ENCODE results near the gene STEAP3.
"Not testable (repeated sequence)": the region's sequence is repeated elsewhere in the genome, so short reads cannot be mapped to it uniquely, and the experiment has no call there.

The STEAP3 gene

DNA sequence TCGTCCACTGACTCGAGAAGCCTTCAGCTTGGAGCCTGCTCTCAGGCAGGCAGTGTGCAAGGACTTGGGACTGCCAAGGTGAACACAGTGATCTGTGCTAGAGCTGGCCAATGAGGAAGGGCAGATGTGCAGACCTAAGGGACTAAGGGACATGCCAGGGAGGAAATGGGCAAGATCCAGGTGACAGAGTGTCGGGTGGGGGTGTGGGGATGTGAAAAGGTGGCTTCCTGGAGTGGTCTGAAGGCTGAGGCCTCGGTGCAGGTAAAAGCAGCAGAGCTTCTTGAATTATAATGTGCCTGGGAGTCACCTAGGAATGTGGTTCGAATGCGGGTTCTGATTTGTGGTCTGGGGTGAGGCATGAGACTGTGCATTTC lies 42.0 kb downstream of the STEAP3 start:
- DNase-seq = no peak

DNA sequence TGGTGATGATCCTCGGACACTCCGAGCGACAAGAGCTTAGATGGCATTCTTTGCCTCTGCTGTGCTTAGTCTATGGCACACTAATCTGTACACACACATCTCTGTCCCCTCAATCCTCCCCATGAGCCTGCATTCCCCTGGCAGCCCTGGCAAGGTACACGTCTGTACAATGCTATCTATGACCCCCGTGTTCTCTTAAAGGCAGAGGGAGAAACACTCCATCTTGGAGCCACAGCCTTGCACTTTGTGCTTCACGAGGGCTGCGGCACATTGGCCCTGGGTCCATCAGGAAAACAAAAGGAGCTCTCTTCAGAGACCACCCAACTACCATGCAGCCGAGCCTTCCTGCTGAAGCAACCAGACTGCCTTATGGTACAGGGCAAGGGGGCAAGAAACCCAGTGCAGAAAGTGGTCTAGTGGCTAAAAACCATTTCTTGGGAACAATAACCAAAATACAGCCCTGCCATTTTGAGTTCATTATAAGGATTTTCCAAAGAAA lies 42.5 kb downstream of the STEAP3 start:
- DNase-seq = no peak

DNA sequence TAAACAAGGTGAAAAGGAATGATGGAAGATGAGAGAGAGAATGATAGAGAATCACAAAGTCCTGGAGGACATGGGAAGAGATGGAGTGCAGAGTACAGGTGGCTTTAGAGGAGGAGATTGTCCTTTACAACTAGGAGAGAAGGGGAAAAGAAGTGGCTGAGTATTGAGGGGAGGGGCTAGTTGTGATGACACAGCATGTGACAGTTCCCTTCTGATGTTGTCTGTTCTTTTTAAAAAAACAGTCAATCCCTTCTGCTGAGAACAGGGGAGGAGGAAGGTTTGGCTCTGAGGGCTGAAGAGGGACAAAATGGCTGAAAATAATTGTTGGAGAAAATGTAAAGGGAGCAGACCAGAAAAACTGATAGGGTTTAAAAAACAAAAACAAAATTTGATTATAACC lies 44.0 kb downstream of the STEAP3 start:
- DNase-seq = no peak

DNA sequence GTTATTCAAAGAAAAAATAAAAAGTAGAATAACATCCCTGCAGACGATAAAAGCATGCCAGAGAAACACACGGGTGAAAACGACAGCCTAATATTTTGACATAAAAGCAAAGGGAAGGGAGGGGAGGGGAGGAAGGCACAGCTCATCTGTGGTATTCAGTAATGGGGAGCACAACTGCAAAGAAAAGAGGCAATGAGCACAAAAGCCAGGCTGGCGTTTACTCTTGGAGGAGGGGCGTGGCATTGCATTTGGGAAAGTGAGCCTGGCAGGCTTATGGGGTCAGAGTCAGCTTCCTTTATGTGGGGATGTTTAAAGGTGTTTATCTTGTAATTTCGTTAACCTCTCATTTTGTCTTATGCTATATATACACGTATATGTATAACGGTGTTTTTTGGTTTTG lies 53.2 kb downstream of the STEAP3 start:
- no peak for DNase-seq

DNA sequence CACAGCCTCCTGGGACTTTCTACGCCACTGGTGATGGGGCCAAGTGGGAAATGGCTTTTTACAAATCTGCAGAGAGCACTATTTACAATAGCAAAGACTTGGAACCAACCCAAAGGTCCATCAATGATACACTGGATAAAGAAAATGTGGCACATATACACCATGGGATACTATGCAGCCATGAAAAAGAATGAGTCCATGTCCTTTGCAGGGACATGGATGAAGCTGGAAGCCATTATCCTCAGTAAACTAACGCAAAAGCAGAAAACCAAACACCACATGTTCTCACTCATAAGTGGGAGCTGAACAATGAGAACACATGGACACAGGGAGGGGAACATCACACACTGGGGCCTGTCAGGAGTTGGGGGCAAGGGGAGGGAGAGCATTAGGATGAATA lies 54.8 kb downstream of the STEAP3 start:
- DNase-seq = not testable (repeated sequence)

DNA sequence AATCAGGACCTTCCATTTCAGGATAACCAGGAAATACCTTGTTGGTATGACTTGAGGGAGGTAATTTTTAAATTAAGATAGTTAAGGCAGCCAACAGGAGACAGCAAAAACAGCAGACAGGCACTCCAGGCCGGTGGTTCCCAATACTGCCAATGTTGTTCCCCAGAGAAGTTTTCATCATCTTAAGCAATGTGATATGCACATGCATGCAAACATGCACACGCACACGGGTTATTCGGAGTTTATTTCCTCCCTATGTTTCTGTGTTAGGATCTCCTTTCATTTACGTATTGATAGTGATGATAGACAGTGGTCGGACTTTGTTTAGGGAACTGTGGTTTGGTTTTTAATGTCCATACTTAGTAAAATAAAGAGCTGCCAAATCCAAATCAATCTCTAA lies 55.3 kb downstream of the STEAP3 start:
- no peak for DNase-seq

DNA sequence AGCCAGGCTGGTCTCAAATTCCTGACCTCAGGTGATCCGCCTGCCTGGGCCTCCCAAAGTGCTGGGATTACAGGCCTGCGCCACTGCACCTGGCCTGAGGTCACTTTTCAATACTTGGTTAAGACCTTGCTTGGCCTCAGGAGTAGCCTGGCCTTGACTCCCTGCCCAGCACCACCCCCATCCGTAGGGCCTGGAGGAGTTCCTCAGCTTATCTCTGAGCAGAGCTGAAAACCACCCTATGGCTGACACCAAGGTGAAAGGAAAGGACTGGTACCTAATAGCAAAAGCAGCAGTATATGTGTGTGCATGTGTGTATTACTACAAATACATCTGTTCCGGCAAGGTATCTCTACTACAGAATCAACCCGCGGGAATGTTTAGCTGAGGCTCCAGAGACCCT lies 56.0 kb downstream of the STEAP3 start:
- no peak for DNase-seq

DNA sequence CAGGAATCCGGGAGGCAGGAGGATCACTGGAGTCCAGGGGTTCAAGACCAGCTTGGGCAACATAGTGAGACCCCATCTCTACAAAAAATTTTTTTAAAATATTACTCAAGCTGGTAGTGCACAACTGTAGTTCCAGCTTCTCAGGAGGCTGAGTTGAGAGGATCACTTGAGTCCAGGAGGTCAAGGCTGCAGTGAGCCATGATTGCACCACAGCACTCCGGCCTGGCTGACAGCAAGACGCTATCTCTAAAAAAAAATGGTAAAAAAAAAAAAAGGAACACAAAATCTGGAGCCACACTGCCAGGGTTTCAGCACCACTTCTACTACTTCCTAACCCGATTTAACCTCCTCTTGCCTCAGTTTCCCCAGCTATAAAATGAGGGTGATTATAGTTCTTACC lies 57.0 kb downstream of the STEAP3 start:
- DNase-seq = no peak

DNA sequence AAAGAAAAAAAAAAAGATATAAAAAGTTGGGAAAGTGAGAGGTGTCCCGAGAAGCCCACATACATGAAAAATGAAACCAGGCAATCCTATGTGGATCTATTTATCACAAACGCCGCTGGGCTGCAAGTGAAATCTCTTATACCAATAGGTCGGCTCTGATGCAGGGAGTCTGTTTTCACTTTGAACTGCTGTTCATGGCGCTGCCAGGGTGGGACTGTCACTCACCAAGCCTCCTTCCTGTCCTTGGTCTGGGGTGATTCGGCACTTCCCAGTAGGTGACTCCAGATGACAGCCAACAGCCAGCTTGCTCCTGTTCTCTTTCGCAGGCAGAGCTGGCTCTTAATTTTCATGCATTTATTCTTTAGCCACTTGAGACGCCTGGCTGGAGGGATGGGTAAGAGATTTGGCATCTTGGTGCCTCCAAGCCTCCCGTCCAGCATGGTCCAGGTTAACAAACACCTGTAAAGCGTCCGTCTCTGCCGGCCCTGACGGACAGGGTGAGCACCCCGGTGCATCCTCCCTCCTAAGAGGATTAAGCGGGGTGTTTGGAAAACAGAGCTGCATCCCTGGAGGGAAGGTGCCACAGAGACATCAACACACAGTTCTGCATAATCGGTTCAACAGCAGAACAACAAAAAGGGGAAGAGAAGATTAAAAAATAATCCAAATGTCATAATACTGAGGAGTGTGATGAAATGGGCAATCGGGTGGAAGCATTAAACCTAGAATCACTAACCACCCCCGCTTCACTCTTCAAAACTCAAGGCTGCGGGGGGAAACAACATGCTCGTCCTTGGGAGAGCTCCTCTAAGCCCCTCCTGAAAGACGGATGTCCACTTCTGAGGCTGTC lies 58.7 kb downstream of the STEAP3 start:
- no peak for DNase-seq

DNA sequence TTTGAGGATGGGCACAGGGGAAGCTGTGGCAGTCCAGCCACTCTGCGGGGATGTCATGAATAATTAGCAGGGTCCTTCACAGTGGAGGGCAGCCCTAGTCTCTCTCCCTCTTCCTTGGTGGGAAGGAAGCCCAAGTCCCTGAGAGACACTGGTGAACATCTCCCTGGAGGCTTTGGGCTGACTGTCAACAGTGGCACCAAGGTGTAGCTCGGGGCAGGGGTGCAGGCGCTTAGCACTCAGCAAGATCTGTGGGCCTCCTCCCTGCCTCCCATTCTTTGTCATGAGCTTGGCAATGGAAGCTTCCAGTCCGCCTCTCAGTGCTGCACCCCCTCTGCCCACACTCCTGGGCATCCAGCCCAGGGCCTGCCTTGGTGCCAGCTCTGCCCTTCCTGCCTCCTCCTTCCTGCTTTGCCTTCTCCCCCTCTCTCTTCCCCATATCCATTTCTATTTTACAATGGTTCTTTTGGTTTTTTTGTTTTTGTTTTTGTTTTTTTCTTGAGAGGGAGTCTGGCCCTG lies 59.4 kb downstream of the STEAP3 start:
- no peak for DNase-seq

DNA sequence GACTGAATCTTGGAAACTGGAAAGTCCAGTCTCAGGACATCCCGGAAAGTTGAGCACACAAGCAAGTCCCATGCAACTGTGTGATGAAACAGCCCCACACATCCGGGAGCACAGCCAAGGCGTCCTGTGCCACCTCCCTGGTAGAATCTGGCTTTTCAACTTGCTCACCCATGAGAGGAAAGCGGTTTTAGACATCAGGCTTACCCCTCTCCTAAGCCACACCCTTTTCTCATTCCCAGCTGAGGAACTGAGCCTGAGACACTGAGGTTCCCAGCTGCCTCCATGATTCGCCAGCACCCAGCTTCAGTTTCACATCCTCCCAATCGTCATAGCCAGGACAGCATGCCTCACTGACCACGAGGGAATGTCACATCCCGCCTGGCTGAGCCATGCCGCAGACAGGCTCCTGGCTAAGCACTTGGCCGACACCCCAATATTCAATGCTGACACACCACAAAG lies 60.3 kb downstream of the STEAP3 start:
- no peak for DNase-seq

DNA sequence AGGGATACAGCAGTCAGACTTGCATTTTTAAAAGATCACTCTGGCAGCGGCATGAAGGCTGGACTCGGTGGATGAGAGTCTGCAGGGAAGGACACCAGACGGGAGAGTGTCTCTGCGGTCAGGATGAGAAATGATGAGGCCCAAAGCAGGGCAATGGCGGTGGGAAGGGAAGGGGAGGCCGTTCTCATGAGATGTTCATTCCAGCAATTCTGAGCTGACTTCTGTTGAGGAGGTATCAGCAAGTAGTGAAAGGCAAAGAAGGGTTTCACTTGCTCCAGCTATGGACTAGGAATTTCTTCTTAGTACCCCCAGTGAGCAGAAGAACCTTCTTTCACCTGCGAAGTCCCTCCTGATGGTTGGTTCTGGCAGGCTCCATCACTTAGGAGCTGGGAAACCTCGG lies 63.0 kb downstream of the STEAP3 start:
- DNase-seq = no peak

DNA sequence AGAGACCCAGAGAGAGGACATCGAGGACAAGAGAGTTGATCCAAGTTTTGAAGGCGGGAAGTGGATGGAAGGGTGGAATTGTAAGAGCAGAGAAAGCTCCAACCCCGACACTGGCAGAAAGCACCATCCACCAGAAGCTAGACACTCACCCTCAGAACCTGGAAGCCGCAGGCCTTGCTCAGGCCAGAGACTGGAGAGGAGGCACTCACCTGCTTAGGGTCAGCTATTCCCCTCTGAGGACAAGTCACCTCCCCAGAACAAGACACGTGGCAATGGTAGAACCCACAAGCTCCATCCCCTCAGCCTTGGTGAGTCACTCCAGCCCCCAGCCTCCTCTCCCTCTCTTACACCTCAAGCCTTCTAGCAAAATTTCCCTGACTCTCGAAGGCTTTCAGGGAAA lies 64.9 kb downstream of the STEAP3 start:
- DNase-seq = no peak

DNA sequence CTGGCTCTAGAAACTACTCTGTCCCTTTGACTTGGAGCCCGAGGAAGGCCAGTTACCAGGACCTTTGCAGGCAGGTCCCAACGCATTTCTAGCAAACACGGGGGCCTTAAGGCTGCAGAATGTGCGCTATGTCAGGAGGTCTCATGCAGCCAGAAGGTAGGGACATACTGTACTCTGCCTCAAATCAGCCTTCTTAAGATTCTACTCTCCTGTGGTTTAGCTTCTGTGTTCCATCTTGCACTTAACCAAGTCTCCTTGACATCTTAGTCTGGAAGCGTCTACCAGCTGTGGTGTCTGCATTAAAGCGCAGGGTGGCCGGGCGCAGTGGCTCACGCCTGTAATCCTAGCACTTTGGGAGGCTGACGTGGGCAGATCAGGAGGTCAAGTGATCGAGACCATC lies 65.5 kb downstream of the STEAP3 start:
- DNase-seq = no peak

DNA sequence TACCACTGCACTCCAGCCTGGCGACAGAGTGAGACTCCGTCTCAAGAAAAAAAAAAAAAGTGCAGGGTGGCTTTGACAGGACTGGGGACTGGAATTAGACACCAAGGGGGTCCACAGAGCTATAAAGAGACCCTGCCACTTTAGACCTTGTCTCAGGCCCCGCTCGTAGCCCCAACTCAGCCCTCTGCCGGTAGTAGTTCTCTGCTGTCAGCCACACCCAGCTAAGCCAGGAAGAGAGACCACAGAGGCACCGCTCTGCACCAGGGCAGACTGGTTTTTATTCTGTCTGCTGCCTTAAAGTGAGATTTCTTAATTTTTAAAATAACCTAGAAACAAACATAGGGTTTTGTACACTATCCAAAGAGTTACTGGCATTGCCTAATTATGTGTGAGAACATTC lies 66.0 kb downstream of the STEAP3 start:
- DNase-seq = no peak

DNA sequence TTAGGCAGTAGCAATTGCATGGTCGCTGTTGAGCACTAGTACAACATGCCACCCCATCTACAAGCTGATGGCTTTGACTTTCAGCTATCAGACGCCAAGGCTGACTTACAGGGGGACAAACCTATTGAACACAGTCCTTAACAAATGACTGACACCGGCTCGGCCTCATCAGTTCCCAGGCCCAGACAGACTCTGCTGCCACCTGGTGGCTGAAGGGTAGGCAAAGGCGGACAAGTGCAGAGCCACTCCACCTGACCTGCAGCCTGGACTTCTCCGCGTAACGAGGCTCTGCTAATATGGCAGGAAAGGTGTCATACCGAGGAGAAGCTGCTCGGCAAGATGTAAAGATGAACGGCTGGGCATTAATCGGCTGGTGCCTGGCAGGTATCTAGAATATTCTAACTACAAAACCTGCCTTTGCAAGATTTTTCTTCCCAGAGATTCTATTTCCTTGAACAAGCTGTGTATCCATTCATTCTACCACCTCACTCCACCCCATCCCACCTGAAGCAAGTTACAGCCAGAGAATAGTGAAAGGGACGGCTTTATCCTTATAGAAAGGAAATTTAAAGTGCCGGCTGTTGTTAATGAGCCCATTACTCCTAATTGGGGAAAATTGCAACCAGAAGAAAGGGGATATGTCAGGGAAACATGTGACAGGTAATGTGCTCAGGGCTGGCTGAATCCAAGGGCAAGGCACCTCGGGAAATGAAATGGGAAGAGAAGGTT lies 67.4 kb downstream of the STEAP3 start:
- peak; percentile 80 for DNase-seq

DNA sequence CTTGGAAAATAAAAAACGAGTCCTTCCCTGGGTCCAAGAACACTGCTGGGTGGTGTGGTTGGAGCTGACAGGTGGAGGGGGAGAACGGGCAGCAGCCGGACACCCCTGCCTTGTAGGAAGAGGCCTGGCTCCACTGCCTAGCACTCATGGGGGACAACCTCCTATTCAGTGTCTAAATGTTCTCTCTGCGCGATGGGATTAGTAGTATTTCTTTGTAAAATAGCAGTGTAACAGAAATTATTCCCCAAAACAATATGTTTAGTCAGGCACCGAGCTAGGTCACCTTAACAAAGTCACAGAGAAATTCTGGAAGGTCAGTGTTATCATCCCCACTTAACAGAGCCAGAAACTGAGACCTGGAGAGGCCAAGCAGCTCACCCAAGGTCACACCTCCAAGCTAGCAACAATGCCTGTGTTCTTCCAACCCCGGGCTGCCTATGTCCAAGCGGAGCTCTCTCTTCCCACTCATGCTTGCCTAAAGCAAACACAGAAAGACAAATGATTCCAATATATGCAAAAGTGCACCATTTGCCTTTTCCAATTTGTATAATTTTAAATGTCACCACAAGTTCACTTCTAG lies 68.0 kb downstream of the STEAP3 start:
- DNase-seq = peak; percentile 54

DNA sequence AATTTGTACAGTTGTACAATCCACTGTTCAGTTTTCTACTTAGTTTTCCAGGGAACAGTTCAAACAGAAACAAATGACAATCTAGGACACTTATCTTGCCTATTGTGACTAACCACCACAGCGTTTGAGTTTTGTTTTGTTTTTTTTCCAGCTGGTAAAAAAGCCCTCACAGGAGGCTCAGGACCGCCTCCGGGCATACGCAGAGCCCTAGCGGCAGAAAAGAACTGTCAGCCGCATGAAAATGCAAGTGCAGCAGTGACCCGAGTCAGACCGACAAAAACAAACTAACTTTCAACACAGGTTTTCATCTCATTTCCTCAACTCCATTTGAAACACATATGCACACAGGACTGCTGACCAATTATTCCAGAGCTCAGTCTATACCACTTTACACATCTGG lies 68.6 kb downstream of the STEAP3 start:
- peak; percentile 88 for DNase-seq

DNA sequence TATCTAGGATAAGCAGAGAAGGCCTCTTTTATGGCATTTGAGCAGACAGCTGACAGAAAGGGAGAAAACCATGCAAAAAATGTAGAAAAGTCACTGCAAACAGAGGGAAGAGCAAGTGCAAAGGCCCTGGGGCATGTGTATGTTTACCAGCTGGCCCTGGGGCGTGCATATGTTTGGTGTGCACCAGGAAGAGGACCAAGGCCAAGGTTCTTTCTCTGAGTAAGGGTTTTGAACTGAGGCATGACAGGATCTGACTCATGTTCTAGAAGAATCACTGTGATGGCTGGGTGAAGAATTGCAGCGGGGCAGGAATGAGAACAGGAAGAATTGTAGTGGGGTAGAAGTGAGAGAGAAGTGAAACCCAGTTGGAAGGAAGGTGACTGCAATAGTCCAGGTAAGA lies 69.6 kb downstream of the STEAP3 start:
- no peak for DNase-seq

DNA sequence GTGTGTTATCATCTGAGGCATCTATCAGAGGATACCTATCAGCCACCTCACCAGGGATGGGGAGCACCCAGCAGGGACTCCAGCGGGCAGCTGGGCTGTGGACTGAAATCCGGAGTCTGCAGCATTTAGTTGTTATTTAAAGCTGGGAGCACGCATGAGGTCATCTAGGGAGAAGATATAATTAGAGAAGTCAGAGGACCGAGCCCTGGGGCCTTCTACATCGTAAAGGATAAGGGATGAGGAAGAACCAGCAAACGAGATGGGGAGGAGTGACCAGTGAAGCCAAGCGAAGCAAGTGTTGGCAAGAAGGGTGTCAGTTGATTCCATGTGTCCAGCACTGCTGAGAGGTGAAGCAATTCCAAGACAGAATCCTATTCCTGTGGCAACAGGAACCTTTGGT lies 70.3 kb downstream of the STEAP3 start:
- DNase-seq = no peak

DNA sequence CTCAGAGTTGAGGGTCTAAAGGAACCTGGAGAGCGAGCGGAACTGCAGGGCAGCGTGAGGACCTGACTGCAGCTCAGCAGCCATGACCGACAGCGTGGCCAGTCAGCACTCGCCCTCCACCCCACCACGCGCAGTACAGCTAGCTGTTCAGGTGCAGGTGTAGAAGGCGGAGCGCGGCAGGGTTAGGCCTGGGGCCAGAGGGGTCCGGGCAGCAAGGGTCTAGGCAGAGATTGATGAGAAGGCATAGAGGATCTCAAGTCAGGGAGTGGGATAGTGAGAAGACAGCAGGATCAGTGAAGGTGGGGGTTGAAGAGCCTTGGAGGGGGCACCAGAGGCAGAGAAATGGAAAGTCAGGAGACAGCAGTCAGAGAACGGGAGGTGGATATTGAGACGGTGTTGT lies 71.0 kb downstream of the STEAP3 start:
- no peak for DNase-seq

DNA sequence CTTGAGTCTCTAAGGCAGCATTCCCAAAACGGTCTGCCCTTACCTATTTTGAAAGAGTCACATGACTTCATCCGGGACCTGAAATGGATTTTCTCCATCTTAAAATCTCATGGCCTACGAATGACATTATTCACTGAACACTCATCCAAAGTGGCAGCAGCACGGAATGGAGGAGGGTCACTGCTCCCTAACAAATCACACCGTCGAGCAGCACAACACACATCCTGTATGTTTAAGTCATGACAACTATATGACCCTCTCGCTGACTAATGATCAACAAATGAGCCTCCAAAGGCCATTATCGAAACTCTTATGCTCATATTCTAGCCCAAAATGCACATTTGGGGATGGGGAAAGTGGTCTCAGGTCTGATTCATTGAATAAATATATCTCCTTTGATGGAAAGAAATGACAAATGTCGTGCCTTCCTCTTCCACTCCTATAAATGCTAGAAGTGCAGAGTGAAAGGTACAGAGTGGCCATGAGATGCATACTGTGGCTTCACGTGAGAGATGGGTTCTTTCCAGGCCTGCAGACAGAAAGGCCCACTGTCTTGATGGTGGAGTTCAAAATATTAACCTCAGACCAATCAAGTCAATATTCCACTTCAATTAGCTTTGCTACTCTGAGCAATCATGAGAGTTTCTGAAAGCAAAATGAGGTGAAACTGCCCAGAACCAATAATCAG lies 72.2 kb downstream of the STEAP3 start:
- DNase-seq = no peak

DNA sequence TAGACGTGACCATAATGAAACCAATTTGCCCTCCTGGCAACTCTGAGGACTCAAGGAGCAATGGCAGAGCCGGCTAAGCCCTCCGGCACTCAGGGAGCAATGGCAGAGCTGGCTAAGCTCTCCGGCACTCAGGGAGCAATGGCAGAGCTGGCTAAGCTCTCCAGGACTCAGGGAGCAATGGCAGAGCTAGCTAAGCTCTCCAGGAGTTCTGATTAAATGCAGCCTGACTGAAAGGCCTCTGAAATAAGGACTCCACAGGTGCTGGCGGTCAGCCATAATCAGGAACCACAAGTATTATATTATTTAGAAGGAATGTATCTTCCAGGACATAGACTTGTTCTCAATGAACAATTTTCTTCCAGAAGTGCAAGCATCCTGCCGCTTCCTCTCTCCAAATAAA lies 77.8 kb downstream of the STEAP3 start:
- peak; percentile 38 for DNase-seq
